ENCODE results near the gene REPS1. TPM values are rescaled to one million over a fixed set of nuclear protein-coding genes. Genes with fewer than 3 reads are reported as not detected.

Gene REPS1
- polyA plus RNA-seq, 3 donors, result 11.9 to 36.6 (median 14.0) TPM

DNA sequence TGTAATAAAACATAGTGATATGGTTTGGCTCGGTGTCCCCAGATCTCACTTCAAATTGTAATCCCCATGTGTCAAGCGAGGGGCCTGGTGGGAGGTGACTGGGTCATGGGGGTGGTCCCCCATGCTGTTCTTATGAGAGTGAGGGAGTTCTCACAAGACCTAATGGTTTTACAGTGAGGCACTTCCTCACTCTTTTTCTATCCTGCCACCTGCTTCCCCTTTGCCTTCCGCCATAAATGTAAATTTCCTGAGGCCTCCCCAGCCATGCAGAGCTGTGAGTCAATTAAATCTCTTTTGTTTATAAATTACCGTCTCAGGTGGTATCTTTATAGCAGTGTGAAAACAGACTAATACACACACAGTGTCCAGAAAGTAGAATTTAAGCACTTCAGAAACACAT is 78.5 kb downstream of the REPS1 start:
- H3K36me3 Mint-ChIP-seq, result peaks cover 76 to 84% of the 10 kb centered on the region in 2 donors
- Histone ChIP-seq H3K9me3 (replicated peaks in 1 of 2; ENCODE audit: control insufficient read depth in 1 of 2, insufficient read depth in 1 of 2, low read length in 2 of 2) (no peaks in the 10 kb centered on the region), H3K4me2 (replicated peaks; ENCODE audit: extremely low read depth, low read length, poor library complexity, severe bottlenecking) (no peak overlapping the region), H3K27me3 (ENCODE audit: control insufficient read depth in 2 of 2, insufficient read depth in 2 of 2, low read length in 2 of 2) (no peaks in the 10 kb centered on the region), H3K27ac (ENCODE audit: low read depth in 1 of 2, low read length in 2 of 2) (peak overlapping the region in 1 of 2 donors; percentile 24), H3K4me3 (replicated peaks in 1 of 3; ENCODE audit: low read depth in 2 of 3, low read length in 3 of 3) (no peak overlapping the region), H3K9ac (ENCODE audit: insufficient read depth, low read length, poor library complexity, severe bottlenecking) (no peak overlapping the region), H3K36me3 (replicated peaks in 1 of 2; ENCODE audit: control insufficient read depth in 1 of 2, insufficient read depth in 2 of 2, low read length in 2 of 2) (peaks cover 81 to 97% of the 10 kb centered on the region in 2 donors), H4K20me1 (ENCODE audit: insufficient read depth, low read length) (no peaks in the 10 kb centered on the region), H3K79me2 (ENCODE audit: insufficient read depth, low read length) (no peaks in the 10 kb centered on the region), H2AFZ (ENCODE audit: insufficient read depth, low read depth, low read length, poor library complexity, severe bottlenecking) (no peak overlapping the region), H3K4me1 (ENCODE audit: control insufficient read depth in 1 of 2, insufficient read depth in 2 of 2, low read length in 2 of 2) (no peaks in the 10 kb centered on the region)
- H3K4me1 Mint-ChIP-seq, result no peaks in the 10 kb centered on the region
- no peaks in the 10 kb centered on the region for H3K27me3 Mint-ChIP-seq (ENCODE audit: low read depth in 3 of 3)
- WGBS (ENCODE audit: insufficient coverage), result no CpG with 5 or more reads among the region's 4 CpGs
- H3K4me3 Mint-ChIP-seq, result no peak overlapping the region
- TF ChIP-seq, protein P1, sequence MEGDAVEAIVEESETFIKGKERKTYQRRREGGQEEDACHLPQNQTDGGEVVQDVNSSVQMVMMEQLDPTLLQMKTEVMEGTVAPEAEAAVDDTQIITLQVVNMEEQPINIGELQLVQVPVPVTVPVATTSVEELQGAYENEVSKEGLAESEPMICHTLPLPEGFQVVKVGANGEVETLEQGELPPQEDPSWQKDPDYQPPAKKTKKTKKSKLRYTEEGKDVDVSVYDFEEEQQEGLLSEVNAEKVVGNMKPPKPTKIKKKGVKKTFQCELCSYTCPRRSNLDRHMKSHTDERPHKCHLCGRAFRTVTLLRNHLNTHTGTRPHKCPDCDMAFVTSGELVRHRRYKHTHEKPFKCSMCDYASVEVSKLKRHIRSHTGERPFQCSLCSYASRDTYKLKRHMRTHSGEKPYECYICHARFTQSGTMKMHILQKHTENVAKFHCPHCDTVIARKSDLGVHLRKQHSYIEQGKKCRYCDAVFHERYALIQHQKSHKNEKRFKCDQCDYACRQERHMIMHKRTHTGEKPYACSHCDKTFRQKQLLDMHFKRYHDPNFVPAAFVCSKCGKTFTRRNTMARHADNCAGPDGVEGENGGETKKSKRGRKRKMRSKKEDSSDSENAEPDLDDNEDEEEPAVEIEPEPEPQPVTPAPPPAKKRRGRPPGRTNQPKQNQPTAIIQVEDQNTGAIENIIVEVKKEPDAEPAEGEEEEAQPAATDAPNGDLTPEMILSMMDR (IDR thresholded peaks at IDR 0.05), result no peak
- H3K9me3 Mint-ChIP-seq, result no peaks in the 10 kb centered on the region
- no peak for DNase-seq
- intact Hi-C loops (cut with micrococcal nuclease), result no loop called here
- H3K27ac Mint-ChIP-seq, result peak overlapping the region in 1 of 7 donors; percentile 71

DNA sequence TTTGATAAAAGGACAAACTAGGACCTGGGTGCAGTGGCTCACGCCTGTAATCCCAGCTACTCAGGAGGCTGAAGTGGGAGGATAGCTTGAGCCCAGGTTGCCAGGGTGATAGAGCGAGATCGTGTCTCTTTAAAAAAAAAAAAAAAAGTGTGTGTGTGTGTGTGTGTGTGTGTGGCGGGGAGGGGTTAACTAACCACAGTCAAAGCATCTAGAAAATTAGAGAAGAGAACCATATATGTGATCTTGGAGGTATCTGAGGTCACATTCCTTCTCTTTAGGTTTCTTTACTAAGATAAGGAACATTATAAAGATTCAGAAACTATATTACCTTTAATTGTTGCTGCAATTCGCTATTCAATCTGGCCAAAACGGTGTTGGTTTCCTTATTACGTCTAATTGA is 80.9 kb downstream of the REPS1 start:
- no peak overlapping the region for H3K4me3 Mint-ChIP-seq
- peaks cover 70 to 75% of the 10 kb centered on the region in 2 donors for H3K36me3 Mint-ChIP-seq
- H4K20me1 ChIP-seq (ENCODE audit: insufficient read depth, low read length), result no peaks in the 10 kb centered on the region
- H3K9me3 Mint-ChIP-seq, result no peaks in the 10 kb centered on the region
- WGBS (ENCODE audit: insufficient coverage), result 100% methylated on average over 1 of the region's 7 CpGs
- H3K27ac ChIP-seq (ENCODE audit: low read depth in 1 of 2, low read length in 2 of 2), result no peak overlapping the region
- no peak overlapping the region for H3K4me2 ChIP-seq (replicated peaks; ENCODE audit: extremely low read depth, low read length, poor library complexity, severe bottlenecking)
- TF ChIP-seq, protein P1 (IDR thresholded peaks at IDR 0.05), result no peak
- no peaks in the 10 kb centered on the region for H3K4me1 Mint-ChIP-seq
- H3K27me3 Mint-ChIP-seq (ENCODE audit: low read depth in 3 of 3), result no peaks in the 10 kb centered on the region
- DNase-seq, result no peak
- no peaks in the 10 kb centered on the region for H3K27me3 ChIP-seq (ENCODE audit: control insufficient read depth in 2 of 2, insufficient read depth in 2 of 2, low read length in 2 of 2)
- no peak overlapping the region for H2AFZ ChIP-seq (ENCODE audit: insufficient read depth, low read depth, low read length, poor library complexity, severe bottlenecking)
- H3K36me3 ChIP-seq (replicated peaks in 1 of 2; ENCODE audit: control insufficient read depth in 1 of 2, insufficient read depth in 2 of 2, low read length in 2 of 2), result peaks cover 80 to 97% of the 10 kb centered on the region in 2 donors
- no peaks in the 10 kb centered on the region for H3K79me2 ChIP-seq (ENCODE audit: insufficient read depth, low read length)
- H3K9ac ChIP-seq (ENCODE audit: insufficient read depth, low read length, poor library complexity, severe bottlenecking), result no peak overlapping the region
- no peak overlapping the region for H3K4me3 ChIP-seq (replicated peaks in 1 of 3; ENCODE audit: low read depth in 2 of 3, low read length in 3 of 3)
- peak overlapping the region in 1 of 7 donors; percentile 2 for H3K27ac Mint-ChIP-seq
- H3K9me3 ChIP-seq (replicated peaks in 1 of 2; ENCODE audit: control insufficient read depth in 1 of 2, insufficient read depth in 1 of 2, low read length in 2 of 2), result no peaks in the 10 kb centered on the region
- no peaks in the 10 kb centered on the region for H3K4me1 ChIP-seq (ENCODE audit: control insufficient read depth in 1 of 2, insufficient read depth in 2 of 2, low read length in 2 of 2)
- intact Hi-C loops (cut with micrococcal nuclease), result no loop called here
